T-cell (primary cell): ENCODE measurements around the gene PREX1. TPM values are rescaled to one million over a fixed set of nuclear protein-coding genes. Genes with fewer than 3 reads are reported as not detected.

Source experiments
- total RNA-seq, 35 experiments: library from RNA in 6 of 35; stranded (reverse) in 6 of 35; fragments of 120-200 nt in 1 of 35; gene quantifications; one replicate each; pipeline versions ENCODE4 v1.2.1 to v1.2.4 and lab custom pipeline; 2013 to 2026

The PREX1 gene
- total RNA-seq, 5 donors from 2014 or later (not counting 1 experiment from before 2014, with no cell fraction given): 99.2 to 181 (median 137) TPM

Other genes starting within 250 kb of the PREX1 start
- 10 to 100 TPM; 23.4 to 30.3 (median 26.0) TPM for gene ARFGEF2, start 93.7 kb upstream of the PREX1 start, total RNA-seq
- gene CSE1L, start 218.3 kb upstream of the PREX1 start, total RNA-seq: 10 to 100 TPM; 29.3 to 41.7 (median 37.4) TPM